ENCODE measurements around the gene PLEKHS1.

- TF ChIP-seq CTCF (IDR thresholded peaks at IDR 0.05 in 4 of 5, conservative IDR thresholded peaks at IDR 0.05 in 1 of 5) (no peak), POLR2A (IDR thresholded peaks at IDR 0.05) (no peak)
Measured at GRCh38 chr10:113762083-113762482, 10.6 kb downstream of the PLEKHS1 start.
